Measurements from ENCODE around the gene COIL.

COIL gene

GRCh38 chr17:56933151-56933745 lies 27.6 kb downstream of the COIL start:
- TF ChIP-seq GATA2 (IDR thresholded peaks at IDR 0.05; ENCODE audit: low read depth, low read length) (no peak), GATA3 (IDR thresholded peaks at IDR 0.05; ENCODE audit: low read depth, low read length) (no peak)

- TF ChIP-seq GATA2 (IDR thresholded peaks at IDR 0.05; ENCODE audit: low read depth, low read length) = no peak
- TF ChIP-seq GATA3 (IDR thresholded peaks at IDR 0.05; ENCODE audit: low read depth, low read length) = no peak
Observed at GRCh38 chr17:56930739-56931337, 30.0 kb downstream of the COIL start.

- TF ChIP-seq GATA3 (IDR thresholded peaks at IDR 0.05; ENCODE audit: low read depth, low read length) (no peak), GATA2 (IDR thresholded peaks at IDR 0.05; ENCODE audit: low read depth, low read length) (no peak)
Observed at GRCh38 chr17:56929362-56929969, 31.4 kb downstream of the COIL start.

GRCh38 chr17:56928586-56928985 lies 32.3 kb downstream of the COIL start:
- no peak for TF ChIP-seq GATA2 (IDR thresholded peaks at IDR 0.05; ENCODE audit: low read depth, low read length)
- no peak for TF ChIP-seq GATA3 (IDR thresholded peaks at IDR 0.05; ENCODE audit: low read depth, low read length)

- TF ChIP-seq GATA2 (IDR thresholded peaks at IDR 0.05; ENCODE audit: low read depth, low read length) (no peak), GATA3 (IDR thresholded peaks at IDR 0.05; ENCODE audit: low read depth, low read length) (no peak)
Observed at GRCh38 chr17:56926704-56927103, 34.1 kb downstream of the COIL start.

GRCh38 chr17:56926270-56926669 lies 34.6 kb downstream of the COIL start:
- TF ChIP-seq GATA2 (IDR thresholded peaks at IDR 0.05; ENCODE audit: low read depth, low read length) (no peak), GATA3 (IDR thresholded peaks at IDR 0.05; ENCODE audit: low read depth, low read length) (no peak)

- TF ChIP-seq GATA2 (IDR thresholded peaks at IDR 0.05; ENCODE audit: low read depth, low read length) (no peak), GATA3 (IDR thresholded peaks at IDR 0.05; ENCODE audit: low read depth, low read length) (no peak)
Observed at GRCh38 chr17:56925088-56925487, 35.8 kb downstream of the COIL start.

GRCh38 chr17:56919717-56920116 lies 41.1 kb downstream of the COIL start:
- TF ChIP-seq GATA3 (IDR thresholded peaks at IDR 0.05; ENCODE audit: low read depth, low read length) (no peak), GATA2 (IDR thresholded peaks at IDR 0.05; ENCODE audit: low read depth, low read length) (no peak)

- TF ChIP-seq GATA2 (IDR thresholded peaks at IDR 0.05; ENCODE audit: low read depth, low read length) (no peak), GATA3 (IDR thresholded peaks at IDR 0.05; ENCODE audit: low read depth, low read length) (no peak)
Observed at GRCh38 chr17:56918916-56919315, 41.9 kb downstream of the COIL start.

GRCh38 chr17:56917559-56918296 lies 43.1 kb downstream of the COIL start:
- no peak for TF ChIP-seq GATA3 (IDR thresholded peaks at IDR 0.05; ENCODE audit: low read depth, low read length)
- no peak for TF ChIP-seq GATA2 (IDR thresholded peaks at IDR 0.05; ENCODE audit: low read depth, low read length)

- TF ChIP-seq GATA2 (IDR thresholded peaks at IDR 0.05; ENCODE audit: low read depth, low read length) (no peak), GATA3 (IDR thresholded peaks at IDR 0.05; ENCODE audit: low read depth, low read length) (no peak)
Observed at GRCh38 chr17:56914581-56915273, 46.1 kb downstream of the COIL start.

GRCh38 chr17:56913867-56914580 lies 46.8 kb downstream of the COIL start, which contains the start of gene TRIM25:
TSS of gene TRIM25 (minus strand) at chr17:56914049. CDS start at chr17:56913988, 61 bp downstream.
- no peak for TF ChIP-seq GATA3 (IDR thresholded peaks at IDR 0.05; ENCODE audit: low read depth, low read length)
- no peak; the same call in 1 of the 2 replicates for TF ChIP-seq GATA2 (IDR thresholded peaks at IDR 0.05; ENCODE audit: low read depth, low read length)

GRCh38 chr17:56913353-56913866 lies 47.4 kb downstream of the COIL start:
- TF ChIP-seq GATA3 (IDR thresholded peaks at IDR 0.05; ENCODE audit: low read depth, low read length) (no peak), GATA2 (IDR thresholded peaks at IDR 0.05; ENCODE audit: low read depth, low read length) (no peak)

Data from SH-SY5Y (cell line).